Astrocyte of the spinal cord (primary cell): ENCODE measurements around the gene CARD10.

ENCODE experiments used
- DNase-seq: peaks from one replicate; pipeline ENCODE4 v3.0.0; 2011; ENCODE audit warnings: low read depth, low spot score
- H3K4me3 ChIP-seq: 2 replicates; pipeline ENCODE4 v1.5.1; 2011; ENCODE audit warnings: low read depth, mild to moderate bottlenecking, low read length, moderate library complexity
- CTCF ChIP-seq: IDR thresholded peaks from 2 replicates; pipeline ENCODE4 v1.5.1; 2012; ENCODE audit warnings: low read depth, mild to moderate bottlenecking, low read length, inconsistent platforms
- in situ Hi-C: cut with HindIII; loops from 2 replicates; pipeline ENCODE4 v1.10.0; 2017; ENCODE audit warnings: low sequenced_read_pairs

Gene CARD10

GRCh38 chr22:37564111-37564711 is 45.0 kb upstream of the CARD10 start:
- peak overlapping the region; percentile 14 for H3K4me3 ChIP-seq

DNA sequence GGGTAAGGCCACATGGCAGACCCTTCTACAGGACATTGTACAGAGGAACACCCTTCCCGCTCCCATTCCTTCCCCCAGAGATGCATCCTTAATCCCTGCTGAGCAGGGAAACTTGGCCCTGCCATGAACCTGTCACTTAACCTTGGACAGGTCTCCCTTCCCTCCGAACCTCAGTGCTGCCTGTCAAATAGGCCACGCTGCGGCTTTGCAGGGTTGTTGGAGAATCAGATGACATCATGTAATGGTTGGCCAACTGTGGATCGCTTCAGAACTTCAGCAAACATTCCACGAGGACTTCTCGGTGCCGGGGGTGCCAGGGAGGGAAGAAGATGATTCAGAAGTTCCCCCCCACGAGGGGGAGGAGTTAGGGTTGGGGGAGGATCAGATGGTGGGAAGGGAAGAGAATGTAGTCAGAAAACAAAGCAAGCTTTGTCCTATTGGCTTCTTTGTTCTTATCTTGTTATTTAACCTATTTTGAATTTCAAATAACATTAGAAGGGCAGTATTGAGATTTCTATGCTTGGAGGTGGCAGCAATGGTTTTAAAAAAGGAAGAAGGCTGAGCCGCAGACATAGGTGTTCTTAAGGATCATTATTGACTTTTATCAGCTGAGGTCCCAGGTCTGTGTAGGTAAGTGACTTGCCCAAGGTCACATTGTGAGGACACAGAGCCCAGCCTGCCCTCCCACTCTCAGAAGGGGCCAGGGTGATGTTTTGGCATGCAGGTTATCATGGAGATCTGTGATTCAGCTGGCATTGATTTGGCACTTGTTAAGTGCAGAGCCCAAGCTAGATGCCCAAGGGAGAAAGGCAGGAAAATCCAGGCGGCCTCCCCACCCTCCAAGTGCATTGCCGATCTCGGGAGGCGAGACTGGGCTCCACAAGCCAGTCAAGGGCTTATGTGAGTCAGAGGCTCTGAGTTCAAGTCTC is 44.2 kb upstream of the CARD10 start:
- H3K4me3 ChIP-seq: peak overlapping the region; percentile 14
- TF ChIP-seq CTCF: no peak
- DNase-seq: peak; percentile 96
- in situ Hi-C loops: no loop called here

More at GRCh38 chr22:37564111-37564711, 45.0 kb upstream of the CARD10 start:
- TF ChIP-seq CTCF: peak; percentile 11
- in situ Hi-C loops: no loop called here
- DNase-seq: no peak

DNA sequence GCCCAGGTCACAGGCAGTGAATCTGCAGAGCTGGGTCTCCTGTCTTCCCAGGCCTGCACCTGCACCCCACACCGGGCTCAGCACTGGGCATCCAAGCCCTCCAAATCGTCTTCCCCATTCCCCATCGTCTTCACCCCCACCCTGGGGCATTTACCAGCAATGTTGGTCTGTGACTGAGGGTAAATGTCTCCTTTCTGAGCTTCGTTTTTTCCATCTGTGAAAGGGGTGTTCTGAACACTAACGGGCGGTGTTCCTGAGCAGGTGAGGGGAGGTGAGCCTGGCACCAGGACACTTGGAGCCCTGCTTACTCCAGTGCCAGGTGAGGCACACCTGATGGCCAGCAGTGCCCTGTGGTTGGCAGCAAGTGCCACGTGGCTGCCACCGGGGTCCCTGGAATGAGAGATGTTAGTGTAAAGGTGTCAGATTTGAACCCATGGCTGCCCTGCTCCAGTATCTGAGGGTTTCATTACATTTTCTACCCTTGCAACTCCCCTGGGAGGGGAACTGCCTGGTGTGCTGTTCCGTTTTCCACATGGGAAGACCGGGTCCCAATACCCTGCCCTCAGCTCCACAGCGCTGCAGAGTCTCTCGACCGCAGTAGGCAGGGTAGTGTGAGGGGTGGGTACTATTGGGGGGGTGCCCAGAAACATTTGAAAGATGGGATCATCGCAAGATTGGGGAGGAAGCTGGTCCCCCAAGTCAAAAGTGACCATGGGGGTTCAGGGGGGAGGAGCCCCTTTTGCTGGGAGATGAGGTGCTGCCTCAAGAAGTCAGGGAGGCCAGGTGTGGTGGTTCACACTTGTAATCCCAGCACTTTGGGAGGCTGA is 43.0 kb upstream of the CARD10 start:
- TF ChIP-seq CTCF: no peak
- H3K4me3 ChIP-seq: peak overlapping the region; percentile 84
- in situ Hi-C loops: no loop called here
- no peak for DNase-seq

DNA sequence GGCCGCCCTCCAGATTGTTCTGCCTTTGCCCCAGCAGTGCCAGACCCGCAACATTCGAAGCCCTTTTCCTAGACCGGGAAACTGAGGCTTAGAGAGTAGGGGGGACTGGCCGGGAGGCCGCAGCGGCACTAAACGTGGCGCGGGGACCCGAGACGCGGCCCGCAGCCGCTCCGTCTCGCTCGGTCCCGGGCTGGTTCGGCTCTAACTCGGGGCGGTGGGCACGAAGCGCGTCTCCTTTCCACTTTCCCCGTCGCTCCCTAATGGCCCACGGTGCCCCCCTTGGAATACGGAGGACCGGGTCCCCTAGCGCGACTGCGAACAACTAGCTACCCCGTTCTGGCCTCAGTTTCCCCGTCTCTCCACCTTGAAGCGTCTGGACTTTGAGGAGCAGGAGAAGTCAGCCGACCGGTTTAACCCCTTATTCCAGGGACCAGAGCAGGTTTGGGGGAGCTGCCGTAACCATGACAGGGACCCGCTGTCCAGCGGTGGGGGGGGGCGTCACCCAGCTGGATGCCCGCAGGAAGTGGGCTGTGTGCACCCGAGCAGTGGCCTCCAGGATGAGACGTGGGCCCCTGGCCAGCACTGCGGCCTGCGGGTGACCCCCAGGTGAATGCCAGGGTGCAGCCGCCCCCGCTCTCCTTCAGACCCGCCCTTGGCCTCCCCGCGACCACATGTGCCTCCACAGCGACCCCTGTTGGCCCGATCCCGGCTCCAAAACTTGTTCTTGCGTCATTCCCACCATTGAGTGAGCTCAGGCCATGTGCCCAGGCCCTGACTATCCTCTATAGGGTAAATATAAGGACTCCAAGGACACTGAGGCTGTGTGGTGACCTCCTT is 42.2 kb upstream of the CARD10 start:
- peak; percentile 87 for TF ChIP-seq CTCF
- H3K4me3 ChIP-seq: peak overlapping the region; percentile 84
- DNase-seq: peak; percentile 87
- in situ Hi-C loops: no loop called here

GRCh38 chr22:37560608-37561211 is 41.5 kb upstream of the CARD10 start:
- peak overlapping the region; percentile 84 for H3K4me3 ChIP-seq
- DNase-seq: peak; percentile 61
- no peak for TF ChIP-seq CTCF
- in situ Hi-C loops: no loop called here
